NCI-H1417 (cell line): ENCODE data around the gene RSBN1.
"Not testable (repeated sequence)": the region's sequence is repeated elsewhere in the genome, so short reads cannot be mapped to it uniquely, and the experiment has no call there.

Source experiments
- DNase-seq, 3 experiments: peaks; one replicate each; lab custom pipeline; 2025; lab: John Stamatoyannopoulos, UW

RSBN1 gene

DNA sequence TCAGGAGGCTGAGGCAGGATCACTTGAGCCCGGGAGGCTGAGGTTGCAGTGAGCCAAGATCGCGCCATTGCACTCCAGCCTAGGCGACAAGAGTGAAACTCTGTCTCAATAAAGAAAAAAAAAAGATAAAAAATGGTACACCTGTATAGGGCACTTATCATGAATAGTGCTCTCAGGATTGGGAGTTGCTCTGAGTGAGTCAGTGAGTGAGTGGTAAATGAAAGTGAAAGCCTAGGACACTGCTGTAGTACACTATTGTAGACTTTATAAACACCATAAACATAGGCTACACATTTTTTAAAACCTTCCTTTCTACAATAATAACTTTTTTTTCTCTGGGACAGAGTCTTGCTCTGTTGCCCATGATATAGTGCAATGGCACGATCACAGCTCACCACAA is 69.8 kb downstream of the RSBN1 start:
- no peak for DNase-seq

DNA sequence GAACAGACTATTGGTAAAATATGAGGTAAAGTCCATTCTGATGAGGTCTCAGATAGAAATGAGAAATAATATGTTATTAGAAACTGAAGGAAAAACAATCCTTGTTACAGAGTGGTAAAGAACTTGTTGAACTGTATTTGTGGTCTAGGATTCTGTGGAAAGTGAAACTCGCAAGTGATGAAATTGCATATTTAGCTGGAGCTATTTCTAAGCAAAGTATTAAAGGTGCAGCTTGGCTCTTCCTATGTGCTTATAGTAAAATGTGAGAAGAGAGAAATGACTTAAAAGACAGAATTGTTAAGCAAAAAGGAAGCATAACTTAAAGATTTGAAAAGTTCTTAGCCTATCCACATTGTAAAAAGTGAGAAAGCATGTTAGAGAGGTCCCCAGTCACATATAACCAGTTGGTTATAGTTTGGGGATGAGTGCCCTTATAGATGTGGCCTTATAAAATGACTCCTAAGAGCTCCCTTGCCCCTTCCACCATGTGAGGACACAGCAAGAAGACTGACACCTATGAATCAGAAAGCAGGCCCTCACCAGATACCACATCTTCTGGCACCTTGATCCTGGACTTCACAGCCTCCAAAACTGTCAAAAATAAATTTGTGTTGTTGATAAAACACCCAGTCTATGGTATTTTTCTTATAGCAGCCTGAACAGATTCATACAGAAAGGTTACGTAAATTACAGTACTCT is 77.8 kb downstream of the RSBN1 start:
- DNase-seq: no peak

DNA sequence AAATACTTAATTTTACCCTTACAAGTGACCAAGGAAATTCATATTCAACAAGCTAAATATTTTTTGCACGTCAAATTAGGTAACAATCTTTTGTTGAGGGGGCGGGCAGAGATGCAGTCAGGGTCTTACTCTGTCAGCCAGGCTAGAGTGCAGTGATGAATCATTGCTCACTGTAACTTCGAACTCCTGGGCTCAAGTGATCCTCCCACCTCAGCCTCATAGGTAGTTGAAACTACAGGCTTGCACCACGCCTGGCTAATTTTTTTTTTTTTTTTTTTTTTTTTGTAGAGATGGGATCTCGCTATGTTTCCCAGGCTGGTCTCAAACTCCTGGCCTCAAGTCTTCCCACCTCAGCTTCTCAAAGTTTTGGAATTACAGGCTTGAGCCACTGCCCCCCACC is 79.5 kb downstream of the RSBN1 start:
- no peak for DNase-seq

DNA sequence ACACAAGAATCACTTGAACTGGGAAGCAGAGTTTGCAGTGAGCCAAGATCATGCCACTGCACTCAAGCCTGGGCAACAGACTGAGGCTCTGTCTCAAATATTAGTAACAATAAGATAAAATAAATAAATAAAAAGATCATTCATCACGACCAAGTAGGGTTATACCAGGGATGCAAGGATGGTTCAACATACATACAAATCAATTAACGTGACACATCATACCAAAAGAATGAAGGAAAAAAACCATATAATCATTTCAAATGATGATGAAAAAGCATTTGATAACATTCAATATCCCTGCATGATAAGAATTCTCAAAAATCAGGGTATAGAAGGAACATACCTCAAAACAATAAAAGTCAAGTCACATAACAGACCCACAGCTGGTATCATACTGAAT is 91.3 kb downstream of the RSBN1 start:
- DNase-seq: no peak

DNA sequence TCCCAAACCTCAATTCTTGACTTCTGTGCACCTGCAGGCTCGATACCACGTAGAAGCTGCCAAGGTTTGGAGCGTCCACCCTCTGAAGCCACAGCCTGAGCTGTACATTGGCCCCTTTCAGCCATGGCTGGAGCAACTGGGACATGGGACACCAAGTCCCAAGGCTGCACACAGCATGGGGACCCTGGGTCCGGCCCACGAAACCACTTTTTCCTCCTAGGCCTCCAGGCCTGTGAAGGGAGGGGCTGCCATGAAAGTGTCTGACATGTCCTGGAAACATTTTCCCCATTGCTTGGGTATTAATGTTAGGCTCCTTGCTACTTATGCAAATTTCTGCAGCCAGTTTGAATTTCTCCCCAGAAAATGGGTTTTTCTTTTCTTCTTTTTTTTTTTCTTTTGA is 93.7 kb downstream of the RSBN1 start:
- DNase-seq: not testable (repeated sequence)

DNA sequence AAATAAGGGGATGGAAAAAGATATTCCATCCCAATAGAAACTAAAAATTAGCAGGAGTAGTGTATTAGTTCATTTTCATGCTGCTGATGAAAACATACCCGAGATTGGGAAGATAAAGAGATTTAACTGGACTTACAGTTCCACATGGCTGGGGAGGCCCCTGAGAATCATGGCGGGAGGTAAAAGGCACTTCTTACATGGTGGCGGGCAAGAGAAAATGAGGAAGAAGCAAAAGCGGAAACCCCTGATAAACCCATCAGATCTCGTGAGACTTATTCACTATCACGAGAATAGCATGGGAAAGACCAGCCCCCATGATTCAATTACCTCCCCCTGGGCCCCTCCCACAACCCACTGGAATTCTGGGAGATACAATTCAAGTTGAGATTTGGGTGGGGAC is 94.8 kb downstream of the RSBN1 start:
- not testable (repeated sequence) for DNase-seq

DNA sequence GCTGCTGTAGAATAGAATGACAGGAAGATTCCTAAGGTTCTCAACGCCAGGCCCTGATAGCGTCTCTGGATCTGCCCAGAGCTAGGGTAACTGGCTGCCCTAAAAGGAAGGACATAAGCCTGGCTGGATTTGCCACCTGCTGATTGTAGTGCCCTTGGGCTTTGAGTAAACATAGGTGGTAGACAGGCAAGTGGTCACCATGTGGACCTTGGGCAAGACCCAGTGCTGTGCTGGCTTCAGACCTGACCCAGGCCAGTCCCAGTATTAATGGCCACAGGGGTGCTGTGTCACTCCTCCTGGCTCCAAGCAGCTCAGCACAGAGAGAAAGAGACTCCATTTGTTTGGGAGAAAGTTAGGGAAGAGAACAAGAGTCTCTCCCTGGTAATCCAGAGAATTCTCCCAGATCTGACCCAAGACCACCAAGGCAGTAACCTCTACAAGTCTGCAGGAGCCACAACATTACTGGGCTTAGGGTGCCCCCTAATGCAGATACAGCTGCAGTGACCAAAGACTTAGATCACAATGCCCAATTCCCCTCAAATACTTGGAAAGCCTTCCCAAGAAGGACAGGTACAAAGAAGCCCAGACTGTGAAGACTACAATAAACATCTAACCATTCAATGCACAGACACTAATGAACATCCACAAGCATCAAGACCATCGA is 97.5 kb downstream of the RSBN1 start:
- no peak for DNase-seq
